HCEC 1CT (cell line): ENCODE measurements around the gene IL31RA.
A peak's percentile ranks its signal among the peaks of the same experiment; 100 is the strongest.
"Not testable (repeated sequence)": the region's sequence is repeated elsewhere in the genome, so short reads cannot be mapped to it uniquely, and the experiment has no call there.

Source experiments
- DNase-seq: peaks from one replicate; pipeline ENCODE4 v3.0.0-alpha.2; 2017

IL31RA gene

DNA sequence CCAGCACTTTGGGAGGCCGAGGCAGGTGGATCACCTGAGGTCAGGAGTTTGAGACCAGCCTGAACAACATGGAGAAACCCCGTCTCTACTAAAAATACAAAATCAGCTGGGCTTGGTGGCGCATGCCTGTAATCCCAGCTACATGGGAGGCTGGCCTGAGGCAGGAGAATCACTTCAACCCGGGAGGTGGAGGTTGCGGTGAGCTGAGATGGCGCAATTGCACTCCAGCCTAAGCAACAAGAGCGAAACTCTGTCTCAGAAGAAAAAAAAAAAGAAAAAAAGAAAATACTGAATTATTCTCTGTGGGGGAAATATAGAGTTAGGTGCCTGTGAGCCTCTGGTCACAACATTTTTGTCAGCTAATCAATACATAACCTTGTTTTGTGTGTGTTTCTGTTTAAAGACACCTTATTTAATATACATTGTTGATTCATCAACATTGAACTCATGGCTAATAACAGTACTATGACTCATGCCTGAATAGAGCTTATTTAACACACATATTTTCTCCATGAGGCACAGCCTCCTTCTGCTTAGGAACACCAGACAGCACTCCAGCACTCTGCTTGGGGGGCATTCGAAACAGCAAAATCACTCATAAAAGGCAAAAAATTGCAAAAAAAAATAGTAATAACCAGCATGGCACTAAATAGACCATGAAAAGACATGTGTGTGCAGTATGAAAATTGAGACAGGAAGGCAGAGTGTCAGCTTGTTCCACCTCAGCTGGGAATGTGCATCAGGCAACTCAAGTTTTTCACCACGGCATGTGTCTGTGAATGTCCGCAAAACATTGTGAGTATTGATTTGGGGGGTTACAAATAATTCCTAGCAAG lies at the start of gene IL31RA:
Gene IL31RA (plus strand): TSS at position 519 of the 836 bp plus-strand sequence. CDS start 214 bp downstream, at position 733.
- peak; percentile 95 for DNase-seq

- not testable (repeated sequence) for DNase-seq
Measured at GRCh38 chr5:55808814-55809213, 42.3 kb upstream of the IL31RA start.

DNA sequence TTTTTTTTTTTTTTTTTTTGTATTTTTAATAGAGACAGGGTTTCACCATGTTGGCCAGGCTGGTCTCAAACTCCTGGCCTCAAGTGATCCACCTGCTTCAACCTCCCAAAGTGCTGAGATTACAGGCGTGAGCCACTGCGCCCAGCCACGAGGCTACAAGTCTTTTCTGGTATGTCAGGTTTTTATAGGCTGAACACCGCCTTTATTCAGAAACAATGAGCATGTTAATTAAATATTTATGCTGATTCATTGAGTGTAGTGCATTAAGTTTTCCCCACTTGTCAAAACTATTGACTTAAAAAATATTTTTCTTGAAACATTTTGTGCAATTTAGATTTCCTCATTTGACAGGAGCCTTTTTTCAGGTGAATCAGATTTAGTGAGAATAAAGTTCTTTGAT lies 35.2 kb upstream of the IL31RA start:
- DNase-seq: not testable (repeated sequence)

GRCh38 chr5:55816342-55816741 lies 34.8 kb upstream of the IL31RA start:
- DNase-seq: peak; percentile 90

- peak; percentile 23 for DNase-seq
Measured at GRCh38 chr5:55817030-55817429, 34.1 kb upstream of the IL31RA start.

DNA sequence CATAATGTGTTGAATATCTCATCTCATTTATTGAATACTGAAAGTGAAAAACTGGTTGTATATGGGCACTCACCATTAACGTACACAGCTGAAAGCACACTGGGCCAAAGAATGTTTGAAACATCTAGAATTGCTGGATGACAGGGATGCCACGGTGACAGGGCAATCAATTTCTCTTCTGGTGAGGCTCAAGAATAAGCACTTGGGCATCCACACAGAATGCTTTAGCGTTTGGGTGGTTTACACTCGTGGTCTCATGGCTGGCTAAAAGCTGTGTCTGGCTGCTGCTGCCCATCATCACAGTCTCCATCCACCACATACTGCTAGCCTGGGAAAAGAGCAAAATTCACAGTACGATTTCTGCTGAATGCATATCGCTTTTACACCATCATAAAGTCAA lies 30.7 kb upstream of the IL31RA start:
- no peak for DNase-seq

DNA sequence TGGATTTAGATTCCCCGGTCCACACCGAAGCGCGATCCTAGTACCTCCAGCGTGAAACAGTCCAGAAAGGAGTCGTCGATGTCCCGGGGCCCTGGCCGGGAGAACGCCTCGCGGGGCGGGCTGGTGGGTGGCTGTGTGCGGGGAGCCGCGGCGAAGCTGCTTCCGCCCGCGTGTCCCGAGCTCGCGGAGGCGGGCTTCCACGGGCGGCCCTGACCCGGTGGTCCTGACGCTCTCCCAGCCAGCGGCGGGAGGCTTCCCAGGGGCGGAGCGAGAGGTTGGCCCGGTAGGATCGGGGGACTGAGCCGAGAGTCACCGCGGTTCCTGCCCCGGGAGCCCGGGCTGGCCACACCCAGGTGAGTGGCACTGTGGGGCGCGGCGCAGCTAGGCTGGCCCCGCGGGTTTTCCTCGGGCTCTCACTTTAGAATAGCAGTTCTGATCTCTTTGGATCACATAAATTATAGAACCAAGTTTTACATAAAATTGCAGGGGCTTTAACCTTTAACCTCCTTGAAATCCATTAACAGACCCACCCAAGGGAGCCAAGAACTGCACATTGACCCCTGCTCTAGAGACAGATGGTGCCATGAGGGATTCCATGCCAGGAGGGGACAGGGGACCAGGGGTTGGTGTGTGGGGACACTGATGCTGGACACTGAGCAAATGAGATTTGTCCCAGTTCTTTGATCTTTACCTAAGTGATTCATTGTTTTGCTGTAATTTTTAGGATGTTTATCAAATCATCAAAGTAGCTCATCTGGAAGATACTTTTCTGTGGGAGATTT lies 29.2 kb upstream of the IL31RA start:
- no peak for DNase-seq

DNA sequence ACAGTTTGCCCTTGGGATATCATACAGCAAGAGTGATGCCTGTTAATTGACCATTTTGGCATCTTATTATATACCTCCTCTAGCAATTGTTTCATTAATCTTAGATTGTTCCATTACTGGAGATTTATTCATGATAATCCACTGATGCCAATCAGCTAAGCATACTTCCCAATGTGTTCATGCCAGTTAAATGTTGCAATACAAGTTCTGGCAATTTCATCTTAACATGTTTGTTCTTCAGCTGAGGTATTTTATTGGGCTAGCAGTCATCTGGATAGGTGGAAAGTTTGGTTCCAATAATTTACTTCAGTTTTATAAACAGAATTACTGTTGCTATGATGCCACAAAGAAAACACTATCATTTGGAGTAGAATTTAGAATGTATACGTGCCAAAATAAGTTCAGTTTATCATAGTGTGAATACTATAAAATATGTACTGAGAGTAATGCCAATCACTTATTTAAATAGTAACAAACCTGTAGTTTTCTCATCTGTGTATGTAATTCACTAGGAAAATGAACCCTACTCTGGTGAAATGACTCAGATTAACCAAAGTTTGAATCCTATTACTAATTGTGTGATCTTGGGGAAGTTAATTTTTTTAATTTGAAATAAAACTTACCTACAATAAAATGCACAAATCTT lies 27.9 kb upstream of the IL31RA start:
- DNase-seq: no peak

DNA sequence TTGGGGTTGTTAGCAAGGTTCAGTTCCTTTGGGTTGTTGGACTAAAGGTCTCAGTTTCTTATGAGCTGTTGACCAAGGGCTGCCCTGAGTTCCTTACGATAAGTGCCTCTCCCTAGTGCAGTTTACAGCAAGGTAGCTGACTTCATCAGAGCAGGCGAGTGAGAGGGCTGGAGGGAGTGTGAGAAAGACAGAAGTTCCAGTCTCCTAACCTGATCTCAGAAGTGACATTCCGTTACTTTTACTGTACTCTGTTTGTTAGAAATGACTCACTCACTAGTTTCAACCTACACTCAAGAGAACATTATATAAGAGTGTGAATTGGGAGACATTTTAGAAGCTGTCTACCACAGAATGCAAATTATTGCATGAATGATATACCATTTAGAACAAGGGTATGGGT lies 21.2 kb upstream of the IL31RA start:
- no peak for DNase-seq

DNA sequence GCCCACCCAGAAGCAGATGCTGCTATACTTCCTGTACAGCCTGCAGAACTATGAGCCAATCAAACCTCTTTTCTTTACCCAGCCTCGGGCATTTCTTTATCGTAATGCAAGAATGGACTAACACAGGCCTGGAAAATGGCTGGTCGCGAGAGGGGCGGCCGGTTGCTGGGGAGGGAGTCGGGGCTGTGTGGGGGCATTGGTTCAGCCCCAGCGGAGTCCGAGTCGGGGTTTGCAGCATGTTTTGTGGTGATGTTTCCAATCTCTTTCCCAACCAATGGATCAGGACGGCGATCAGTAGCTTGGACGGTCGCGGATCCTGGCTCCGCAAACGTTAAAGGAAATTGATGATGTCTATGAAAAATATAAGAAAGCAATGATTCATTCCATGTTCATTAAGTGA lies 18.7 kb upstream of the IL31RA start:
- DNase-seq: no peak

- DNase-seq: no peak
Measured at GRCh38 chr5:55836191-55836590, 15.0 kb upstream of the IL31RA start.

GRCh38 chr5:55841976-55842375 lies 9.2 kb upstream of the IL31RA start:
- DNase-seq: no peak

GRCh38 chr5:55847837-55848236 lies 3.3 kb upstream of the IL31RA start:
- no peak for DNase-seq

GRCh38 chr5:55848783-55849182 lies 2.4 kb upstream of the IL31RA start:
- DNase-seq: no peak

GRCh38 chr5:55851675-55851979 lies 470 bp downstream of the IL31RA start:
- DNase-seq: no peak

DNA sequence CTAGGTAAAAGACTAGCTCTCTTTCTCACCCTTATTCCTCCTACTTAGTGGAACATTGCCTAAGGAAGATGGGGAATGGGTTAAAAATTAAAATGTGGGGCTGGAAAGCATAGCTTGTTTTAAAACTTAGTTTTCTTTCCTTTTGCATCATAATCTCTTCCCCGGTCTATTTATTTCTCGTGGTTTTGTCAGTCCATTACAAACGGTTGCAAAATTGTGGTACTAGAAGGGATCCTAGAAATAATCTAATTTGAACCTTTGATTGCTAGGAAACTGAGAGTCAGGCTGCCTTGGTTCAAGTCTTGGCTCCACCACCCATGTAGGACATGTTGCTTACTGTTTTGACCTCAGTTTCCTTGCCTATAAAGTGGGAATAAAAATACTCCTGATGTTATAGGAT lies 1.3 kb downstream of the IL31RA start:
- no peak for DNase-seq

DNA sequence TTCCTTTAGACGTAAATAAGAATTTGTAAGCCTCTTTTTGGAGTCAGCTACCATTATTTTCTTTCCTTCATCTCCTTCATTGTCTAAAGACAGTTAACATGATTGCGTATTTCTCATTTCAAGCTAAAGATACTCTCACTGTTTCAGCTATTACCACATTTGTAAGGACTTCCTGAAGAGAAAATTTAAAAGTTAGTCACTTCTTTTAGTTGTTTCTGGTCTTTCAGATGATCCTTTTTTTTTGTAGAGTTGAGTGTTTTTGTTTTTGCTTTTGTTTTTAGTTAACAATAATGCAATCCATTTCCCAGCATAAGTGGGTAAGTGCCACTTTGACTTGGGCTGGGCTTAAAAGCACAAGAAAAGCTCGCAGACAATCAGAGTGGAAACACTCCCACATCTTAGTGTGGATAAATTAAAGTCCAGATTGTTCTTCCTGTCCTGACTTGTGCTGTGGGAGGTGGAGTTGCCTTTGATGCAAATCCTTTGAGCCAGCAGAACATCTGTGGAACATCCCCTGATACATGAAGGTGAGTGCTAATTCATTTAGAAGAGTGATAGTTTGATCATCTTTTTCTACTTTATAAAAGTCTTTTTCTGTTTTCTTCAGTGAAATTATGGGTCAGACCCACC lies 2.0 kb downstream of the IL31RA start:
- DNase-seq: peak; percentile 10

DNA sequence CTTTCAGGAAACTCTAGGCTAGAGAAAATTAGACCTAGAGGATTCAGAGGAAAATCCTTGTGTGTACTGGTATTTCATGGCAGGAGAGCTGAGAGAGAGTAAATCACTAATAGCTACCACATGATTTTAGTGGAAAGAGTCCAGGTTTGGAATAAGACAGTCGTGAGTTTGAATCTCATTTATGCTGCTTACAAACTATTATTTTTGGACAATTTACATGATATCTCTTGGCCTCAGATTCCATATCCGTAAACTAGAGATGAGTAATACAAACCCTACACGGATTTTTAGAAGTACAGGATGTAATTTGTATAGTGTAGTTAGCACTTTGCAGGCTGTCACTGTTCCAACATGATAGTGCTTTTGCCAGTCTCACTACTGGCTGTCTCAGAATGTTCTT lies 2.7 kb downstream of the IL31RA start:
- peak; percentile 49 for DNase-seq

DNA sequence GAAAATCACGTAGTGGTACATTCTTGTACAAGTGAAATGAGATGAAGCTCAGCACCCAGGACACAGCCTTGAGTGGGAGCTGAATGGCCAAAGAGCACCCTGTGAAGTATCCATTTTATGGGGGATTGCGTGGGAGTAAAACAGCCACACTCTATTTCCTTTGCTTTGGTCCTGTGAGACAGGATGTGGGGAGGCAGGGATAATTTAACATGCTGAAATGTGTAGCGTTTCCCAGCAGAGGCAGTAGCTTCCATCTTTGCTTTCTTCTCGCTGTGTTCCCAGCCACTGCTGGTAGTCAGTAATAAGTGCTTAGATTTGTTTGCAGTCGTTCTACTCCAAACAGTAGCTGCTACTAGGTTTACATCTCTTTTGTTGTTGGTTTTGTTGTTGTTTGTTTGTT lies 4.4 kb downstream of the IL31RA start:
- peak; percentile 3 for DNase-seq

- DNase-seq: no peak
Measured at GRCh38 chr5:55856516-55857246, 5.5 kb downstream of the IL31RA start.

- DNase-seq: no peak
Measured at GRCh38 chr5:55857247-55857640, 6.1 kb downstream of the IL31RA start.

GRCh38 chr5:55858104-55858503 lies 6.9 kb downstream of the IL31RA start:
- DNase-seq: no peak

DNA sequence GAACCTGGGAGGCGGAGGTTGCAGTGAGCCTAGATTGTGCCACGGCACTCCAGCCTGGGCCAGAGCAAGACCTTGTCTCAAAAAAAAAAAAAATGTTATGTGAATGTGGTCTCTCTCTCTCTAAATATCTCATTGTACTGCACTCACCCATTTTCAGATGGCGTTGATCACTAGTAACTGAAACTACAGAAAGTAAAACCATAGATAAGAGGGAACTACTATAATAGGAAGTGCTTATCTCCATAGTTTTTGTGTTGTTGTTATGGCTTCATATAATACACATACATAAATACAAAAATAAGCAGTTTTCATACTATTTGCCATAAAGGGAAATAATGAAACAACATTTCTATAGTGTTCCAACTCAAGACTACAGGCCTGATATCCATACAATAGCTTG lies 9.1 kb downstream of the IL31RA start:
- no peak for DNase-seq
